GM19397 (cell line): ENCODE data around the gene SPECC1.
"Not testable (repeated sequence)": the region's sequence is repeated elsewhere in the genome, so short reads cannot be mapped to it uniquely, and the experiment has no call there.

Experiments used
- ATAC-seq: cut with Tn5 transposase; IDR thresholded peaks from one replicate; pipeline ENCODE4 v1.9.1; 2021; ENCODE audit warnings: mild to moderate bottlenecking, moderate library complexity; ENCODE audit not compliant: unreplicated experiment

The SPECC1 gene

DNA sequence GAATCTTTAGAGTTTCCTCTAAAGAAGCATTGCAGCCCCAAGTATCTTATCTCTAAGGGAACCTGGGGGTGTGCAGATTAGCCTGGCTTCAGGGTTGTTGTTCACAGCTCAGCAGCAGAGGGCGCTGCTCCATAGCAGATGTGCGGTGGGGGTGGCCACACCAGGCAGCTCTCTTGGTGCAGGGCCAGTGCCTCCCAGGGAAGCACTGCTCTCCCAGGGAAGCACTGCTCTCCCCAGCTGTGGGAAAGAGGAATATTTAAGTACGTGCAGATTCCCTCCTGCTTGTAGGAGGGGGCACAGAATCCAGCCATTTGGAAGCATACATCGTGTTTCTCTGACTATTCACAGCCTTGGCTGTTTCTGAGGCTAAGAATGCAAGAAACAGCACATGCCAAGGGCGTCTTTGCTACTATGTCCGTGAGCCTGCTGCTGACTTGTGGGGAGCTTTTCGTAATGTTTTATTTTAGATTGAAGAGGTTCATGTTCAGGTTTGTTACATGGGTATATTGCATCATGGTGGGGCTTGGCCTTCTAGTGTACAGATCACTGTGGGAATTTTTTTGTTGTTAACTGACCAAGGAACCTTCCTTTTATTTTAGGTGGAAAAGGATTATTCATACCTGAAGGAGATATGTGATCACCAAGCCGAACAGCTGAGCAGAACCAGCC, 217.8 kb downstream of the SPECC1 start:
- peak; percentile 76 for ATAC-seq

DNA sequence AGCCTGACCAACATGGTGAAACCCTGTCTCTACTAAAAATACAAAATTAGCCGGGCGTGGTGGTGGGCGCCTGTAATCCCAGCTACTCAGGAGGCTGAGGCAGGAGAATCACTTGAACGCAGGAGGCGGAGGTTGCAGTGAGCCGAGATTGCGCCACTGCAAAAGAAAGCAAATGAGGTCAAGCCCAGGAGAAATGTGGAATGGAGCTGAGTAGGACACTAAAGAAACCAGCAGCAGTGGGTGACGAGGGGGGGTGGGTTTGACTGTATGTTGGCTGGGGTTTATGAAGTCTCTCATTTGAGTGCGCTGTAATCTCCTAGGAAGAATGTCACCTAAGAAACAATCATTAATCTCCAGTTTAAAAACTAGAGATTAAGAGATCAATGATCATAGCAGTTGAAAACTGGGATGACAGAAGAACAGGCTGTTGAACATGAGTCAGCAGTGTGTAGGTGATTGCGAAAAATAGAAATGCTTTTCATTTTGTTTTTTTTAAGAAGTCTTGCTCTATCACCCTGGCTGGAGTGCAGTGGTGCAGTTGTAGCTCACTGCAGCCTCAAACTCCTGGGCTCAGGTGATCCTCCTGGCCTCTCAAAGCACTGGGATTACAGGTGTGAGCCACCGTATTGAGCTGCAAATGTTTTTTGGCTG, 218.7 kb downstream of the SPECC1 start:
- ATAC-seq, result not testable (repeated sequence)

DNA sequence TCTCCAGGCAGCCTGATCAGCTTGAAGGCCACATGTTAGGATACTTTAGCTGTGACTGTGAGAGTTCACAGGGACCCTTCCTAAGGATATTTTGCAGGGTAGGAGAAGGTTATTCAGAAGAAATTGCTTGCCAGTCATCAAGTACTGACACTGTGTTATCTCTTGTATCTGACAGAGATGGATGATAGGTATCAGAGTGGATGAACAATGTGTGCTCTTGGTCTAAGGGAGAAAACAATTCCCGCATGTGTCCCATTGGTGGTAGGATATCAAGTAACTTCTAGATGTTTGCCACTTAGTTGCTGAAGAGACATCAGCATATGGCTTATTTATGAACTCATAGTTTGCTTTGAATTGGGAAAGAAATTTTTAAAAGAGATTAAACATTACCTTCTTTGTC, 219.3 kb downstream of the SPECC1 start:
- no peak for ATAC-seq

DNA sequence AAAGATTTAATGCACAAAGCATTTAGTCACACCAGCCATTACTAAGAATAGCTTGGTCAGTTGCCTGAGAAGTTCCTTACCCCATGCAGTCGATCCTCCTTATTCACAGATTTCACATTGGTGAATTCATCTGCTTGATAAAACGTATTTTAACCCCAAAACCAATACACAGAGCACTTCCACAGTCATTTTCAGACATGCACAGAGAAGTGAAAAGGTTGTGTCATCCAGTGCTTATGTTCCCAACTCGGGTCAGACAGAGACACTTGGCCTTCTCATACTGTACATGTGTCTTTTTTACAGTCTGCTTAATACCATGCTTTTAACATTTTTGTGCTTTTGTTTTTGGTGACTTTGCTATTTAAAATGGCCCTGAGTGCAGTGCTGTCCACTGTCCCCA, 219.7 kb downstream of the SPECC1 start:
- ATAC-seq, result no peak

DNA sequence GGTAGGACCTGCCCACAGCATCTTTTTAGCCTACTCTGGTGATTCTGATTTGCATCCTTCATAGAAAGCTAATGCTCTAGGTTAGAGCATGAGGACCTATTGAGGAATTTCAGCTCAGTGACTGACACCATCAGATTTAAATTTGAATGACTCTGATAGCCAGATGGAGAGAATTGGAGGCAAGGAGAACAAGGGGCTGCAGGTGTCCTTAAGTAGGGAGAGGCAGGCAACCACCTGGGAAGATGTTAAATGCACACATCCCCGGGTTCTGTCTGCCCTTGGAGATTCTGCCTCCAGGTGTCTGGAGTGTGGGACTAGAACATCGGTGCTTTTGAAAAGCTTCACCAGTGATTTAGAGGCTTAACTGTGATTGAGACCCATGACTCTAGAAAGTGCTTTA, 221.8 kb downstream of the SPECC1 start:
- ATAC-seq, result no peak

DNA sequence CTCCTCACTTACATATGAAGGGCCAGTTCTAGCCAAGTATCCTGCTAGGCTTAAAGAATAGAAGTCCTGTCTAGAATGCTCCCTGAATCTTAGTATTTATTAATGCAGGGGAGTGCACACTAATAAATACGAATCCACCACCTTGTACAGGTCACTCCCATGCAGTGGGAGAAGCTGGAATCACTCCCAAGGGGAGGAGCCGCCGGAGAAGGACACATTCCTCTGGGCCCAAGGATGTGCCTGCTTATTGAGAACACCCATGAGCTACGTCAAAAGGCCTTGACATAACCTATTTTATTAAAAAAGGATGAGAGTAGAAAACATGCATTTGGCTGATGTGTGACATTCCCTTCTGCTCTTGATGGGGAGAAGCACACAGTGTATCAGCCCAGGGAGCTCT, 223.5 kb downstream of the SPECC1 start:
- ATAC-seq, result no peak

DNA sequence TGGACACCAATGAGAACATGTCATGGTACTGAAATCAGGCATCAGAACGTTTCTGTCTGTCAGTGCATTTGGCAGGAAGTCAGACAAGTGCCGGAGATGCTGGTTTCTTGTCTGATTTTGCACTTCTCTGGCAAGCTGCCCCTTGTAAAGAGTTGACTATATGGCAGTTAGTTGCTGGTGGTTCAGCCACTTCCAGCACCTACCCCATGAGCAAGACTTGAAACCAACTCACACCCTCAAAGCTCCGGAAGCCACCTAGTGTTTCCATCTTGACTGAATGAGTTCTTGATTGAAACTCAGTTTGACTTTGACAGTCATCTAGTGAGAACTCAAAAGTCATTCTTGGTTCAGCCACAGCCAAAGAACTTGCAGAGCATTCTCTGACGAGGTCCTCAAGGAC, 225.1 kb downstream of the SPECC1 start:
- ATAC-seq, result no peak

DNA sequence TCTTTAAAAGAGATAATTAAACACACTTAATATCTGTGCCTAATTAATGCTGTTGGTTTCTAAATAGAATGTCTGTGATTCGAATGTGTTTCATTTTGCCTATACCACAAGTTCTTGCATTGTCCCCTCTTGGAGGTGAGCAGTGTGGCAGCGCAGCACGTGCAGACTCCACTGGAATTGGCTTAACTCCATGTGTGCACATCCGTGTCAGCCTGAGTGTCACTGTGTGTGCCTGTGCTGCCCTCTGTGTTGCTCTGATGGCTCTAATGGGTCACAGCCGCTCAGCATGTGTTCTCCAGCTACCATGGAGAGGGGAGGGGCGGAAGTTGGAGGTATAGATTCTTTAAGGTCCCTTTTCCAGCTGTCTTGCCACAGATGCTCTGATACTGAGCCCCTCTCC, 226.6 kb downstream of the SPECC1 start:
- no peak for ATAC-seq

DNA sequence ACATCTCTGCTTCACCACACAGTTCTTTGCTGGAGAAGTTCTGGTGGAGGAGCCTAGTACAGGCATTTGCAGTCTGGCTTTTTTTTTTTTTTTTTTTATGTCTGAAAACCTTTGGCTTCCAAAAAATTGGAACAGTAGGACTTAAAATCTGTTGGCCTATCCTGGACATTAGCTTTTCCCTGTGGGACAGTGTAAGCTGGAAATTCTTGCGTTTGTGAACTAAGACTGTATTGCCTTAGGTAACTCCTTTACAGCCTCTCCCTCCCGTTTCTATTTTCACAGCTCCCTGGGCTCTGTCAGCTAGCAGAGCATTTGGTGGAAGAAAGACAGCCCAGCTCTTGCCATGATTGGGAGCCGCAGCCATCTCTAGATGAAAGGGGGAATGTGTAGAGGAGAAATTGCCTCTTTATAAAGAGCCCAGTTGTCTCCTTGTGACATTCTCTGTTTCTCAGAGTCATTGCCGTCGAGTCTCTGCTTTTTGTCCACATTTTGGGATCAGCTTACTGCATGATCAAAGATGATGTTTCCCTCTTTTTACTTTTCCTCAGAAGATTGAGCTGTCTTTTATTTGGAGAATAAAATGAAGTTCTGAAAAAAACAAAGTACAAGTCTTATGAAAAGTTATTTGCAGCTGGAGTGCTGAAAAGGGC, 227.5 kb downstream of the SPECC1 start:
- ATAC-seq, result no peak

DNA sequence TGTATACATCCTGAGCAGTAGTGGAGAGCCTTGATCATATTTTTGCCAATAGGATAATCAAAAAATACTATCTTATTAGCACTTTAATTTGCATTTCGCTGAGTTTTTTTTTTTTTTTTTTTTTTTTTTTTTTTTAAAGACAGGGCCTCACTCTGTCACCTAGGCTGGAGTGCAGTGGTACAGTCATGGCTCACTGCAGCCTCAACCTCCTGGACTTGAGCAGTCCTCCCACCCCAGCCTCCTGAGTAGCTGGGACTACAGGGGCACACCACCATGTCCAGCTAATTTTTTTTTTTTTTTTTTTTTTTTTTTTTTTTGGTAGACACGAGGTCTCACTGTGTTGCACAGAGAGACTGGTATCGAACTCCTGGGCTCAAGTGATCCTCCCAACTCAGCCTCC, 230.6 kb downstream of the SPECC1 start:
- ATAC-seq, result not testable (repeated sequence)

DNA sequence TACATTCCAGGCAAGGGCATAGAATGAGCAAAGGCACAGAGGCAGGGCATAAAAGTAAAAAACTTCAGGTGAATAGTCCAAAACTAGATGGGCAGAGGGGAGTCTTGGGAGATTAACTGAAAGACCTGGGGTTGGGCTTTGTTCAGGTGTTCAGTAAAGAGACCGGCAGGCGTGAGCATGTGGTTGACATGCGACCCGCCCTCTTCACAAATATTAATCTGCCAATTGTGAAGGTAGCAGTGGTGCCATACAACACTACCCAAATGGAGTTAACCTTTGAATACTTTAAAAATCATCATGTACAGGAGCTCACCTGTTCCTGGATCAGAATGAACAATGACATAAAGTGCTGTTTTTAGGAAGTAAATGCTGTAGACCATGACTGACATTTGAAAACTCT, 232.7 kb downstream of the SPECC1 start:
- ATAC-seq, result no peak

DNA sequence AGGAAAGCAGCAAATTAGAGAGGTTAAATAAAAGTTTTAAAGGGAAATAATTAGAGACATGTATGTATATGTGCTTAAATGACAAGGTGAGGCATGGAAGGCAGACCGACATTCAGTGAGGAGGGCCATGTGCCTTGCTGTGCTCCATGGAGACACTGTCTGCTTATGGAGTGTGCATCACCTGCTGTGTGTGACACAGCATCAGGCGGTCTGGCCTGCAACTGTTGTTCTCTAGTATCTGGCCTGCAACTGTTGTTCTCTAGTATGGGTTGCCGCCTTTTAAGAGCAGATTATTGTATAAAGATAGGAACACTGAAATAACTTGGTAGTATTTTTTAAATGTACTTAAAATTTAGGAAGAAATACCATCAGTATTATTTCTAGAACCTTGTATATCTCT, 233.1 kb downstream of the SPECC1 start:
- no peak for ATAC-seq

DNA sequence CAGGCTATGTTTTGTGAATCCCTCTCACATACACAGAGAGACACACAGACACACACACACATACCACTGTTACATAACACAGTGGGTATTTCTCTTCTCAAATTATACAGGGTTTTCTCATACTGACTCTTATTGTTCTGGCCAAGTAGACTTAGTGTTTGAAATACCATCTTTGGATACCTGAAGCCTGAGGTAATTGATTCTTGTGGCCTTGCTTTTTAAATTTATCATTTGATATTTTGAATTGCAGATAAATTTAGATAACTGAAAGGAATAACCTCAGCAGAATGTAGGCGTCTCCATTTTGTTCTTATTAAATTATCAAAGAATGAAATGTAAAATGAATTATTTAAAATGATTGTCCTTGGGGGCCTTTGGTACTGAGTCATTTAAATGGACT, 234.4 kb downstream of the SPECC1 start:
- no peak for ATAC-seq

DNA sequence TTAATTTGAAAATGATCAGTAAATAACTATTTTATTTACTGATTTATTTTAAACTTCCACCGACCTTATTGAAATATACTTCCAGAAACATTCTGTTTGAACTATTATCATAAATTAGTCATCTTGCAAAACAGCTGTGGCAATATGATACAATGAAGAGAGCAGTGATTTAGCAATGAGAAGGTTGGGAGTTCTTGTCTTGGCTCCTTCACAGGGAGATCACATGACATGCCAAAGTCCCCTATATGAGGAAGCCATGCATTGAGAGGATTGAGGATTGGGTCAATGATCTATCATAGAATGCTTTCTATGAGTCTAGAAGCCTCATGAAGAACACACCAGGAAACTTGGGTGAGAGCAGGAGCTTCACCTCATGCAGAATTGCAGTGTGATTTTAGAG, 235.5 kb downstream of the SPECC1 start:
- ATAC-seq, result no peak

DNA sequence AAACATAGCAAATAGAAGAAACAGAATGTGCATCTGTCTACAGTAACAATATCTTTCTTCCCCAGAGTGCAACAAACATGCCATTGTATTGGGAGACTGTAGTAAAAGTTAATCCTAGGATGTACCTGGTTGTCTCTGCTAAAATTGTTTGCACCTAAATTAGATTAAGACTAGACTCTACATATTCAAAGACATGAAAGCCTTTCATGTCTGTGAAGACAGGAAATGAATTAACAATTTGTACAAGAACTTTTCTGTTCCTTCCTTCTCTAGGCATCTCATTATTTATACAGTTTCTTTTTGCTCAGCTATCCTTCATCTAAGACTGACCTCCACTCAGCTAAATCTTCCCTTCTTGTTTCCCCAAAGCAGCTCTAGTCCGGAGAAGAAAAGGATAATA, 237.5 kb downstream of the SPECC1 start:
- ATAC-seq, result no peak

DNA sequence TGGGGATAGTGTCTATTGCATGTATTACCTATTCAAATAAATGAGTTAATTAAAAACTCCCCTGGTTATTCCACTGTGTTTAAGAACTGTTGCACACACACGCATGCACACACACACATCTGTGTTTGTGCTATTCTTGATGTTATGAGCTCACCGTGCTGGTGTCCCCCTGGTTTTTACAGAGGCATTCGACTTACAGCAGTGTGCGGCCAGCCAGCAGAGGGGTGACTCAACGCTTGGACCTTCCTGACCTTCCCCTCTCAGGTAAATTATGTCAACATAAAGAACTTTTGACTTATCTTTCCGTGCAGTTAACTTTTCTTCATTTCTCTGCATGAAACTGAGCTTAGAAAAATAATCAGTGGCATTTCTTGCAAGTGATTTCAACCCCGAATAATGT, 244.2 kb downstream of the SPECC1 start:
- no peak for ATAC-seq

DNA sequence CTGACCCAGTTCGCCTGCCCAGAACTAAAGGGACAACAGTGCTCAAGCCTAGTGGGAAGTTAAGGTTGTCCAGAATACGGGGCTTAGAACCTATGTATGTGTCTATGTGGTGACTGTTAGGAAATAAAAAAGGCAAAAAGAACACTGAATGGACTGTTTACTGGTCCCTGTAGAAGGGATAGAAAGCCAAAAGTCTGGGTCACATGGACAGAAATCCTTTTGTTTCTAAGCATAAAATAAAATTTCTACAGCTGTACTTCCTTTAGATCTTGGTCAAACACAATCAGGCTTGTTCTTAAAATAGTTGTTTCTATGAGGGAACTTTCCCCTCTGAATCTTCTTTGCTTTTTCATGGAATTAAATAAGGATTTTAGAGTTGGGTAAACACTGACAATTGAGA, 245.4 kb downstream of the SPECC1 start:
- no peak for ATAC-seq

DNA sequence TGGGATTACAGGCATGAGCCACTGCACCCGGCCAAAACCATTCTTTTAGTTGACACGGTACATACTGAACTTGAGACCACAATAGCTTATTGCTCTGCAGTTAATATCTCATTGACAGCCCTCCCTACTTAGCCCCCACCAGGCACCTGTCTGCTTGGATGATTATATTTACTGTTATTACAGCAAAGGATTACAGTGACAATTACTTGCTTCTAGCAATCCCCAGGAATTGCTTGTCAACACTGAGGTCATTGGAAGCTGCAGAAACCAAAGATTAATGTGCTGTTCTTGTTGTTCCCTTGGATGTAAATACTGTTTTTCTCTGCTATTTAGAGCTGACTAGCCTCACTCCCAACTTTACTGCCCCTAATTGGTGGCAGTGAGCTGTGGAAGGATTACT, 247.0 kb downstream of the SPECC1 start:
- no peak for ATAC-seq

DNA sequence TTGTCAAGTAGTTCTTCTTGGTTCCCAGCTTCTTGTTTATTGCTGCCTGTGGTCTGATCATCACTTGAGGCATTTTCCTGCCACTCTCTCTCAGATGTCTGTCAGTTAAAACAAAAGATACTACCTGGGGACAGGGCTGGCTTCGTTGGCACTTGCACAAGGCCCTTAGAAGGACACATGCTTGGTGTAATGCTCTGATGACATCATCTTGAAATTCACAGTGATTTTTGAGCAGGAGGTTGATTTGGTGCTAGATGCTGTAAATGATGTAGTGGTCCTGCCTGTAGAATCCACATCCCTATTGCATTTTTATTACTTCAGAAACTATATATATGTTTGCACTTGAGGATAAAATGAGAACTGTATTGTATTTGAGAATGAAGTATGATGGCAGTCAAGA, 247.8 kb downstream of the SPECC1 start:
- no peak for ATAC-seq

DNA sequence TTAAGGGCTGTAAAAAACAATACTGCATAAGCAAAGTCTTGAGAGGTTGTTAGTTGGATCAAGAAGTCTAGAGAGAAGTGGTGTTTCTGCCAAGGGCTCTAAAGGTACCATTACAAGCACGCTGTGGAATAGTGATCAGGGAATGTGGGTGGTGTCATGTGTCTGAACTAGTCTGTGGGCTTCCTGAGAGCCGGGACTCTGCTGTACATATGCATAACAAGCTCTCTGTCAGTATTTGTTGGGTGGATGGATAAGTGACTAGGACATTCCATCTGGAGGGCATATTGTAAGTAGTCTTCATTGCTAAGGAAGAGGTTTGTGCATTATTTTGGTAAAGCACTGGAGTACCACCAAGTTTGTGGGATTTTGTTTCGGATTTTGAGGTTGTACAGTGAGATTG, 248.6 kb downstream of the SPECC1 start:
- ATAC-seq, result no peak

DNA sequence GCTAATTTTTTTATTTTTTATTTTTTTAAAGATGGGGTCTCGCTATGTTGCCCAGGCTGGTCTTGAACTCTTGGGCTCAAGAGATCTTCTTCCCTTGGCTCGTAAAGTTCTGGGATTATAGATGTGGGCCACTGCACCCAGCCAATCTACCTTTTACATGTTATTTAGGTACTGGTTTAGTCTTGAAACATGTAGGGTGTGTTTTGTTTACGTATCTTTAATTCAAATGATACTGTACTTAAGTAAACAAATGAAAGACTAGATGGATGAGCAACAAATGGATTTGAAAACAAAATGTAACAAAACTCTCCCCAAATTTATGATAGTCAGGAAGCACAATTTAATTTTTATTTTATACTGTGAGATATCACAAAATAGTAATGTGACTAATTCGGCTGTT, 250.5 kb downstream of the SPECC1 start:
- ATAC-seq, result no peak

DNA sequence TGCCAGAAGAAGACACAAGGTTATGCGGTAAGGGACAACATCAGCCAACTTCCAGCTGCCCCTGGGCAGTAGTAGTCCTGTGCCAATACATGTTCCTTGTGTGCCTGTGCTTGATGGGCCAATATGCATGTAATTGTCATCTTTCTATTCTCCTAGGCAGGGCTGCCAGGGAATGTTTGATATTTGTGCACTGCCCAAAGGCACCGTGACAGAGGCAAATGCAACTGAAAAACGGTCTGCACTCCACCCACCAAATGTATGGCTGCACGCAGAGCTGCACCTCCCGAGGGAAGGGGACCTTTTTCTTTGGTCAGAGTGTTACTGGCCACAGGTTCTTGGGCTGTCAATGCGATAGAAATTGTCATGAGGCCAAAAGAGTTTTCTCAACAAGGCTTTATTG, 251.1 kb downstream of the SPECC1 start:
- ATAC-seq, result no peak
